ENCODE results near the gene SPOCD1.

DNA sequence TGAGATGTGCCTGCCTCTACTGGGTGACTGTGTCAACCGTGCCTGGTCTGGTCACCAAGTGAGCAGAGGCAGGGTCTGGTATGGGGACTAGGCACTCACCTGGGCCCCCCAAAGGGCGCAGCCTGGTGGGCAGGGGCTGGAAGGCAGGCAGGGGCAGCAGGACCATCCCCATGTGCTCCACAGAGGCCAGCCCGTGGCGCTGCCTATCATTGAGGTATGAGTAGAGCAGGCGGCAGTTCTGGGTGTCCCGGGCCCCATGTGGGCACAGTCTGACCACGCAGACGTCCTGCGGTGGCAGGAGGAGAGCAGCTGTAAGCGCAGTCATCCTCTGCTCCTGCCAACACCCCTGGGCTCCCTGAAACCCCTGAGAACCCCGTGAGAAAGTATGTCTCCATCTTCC lies 23.7 kb downstream of the SPOCD1 start:
- TF ChIP-seq, protein P1, sequence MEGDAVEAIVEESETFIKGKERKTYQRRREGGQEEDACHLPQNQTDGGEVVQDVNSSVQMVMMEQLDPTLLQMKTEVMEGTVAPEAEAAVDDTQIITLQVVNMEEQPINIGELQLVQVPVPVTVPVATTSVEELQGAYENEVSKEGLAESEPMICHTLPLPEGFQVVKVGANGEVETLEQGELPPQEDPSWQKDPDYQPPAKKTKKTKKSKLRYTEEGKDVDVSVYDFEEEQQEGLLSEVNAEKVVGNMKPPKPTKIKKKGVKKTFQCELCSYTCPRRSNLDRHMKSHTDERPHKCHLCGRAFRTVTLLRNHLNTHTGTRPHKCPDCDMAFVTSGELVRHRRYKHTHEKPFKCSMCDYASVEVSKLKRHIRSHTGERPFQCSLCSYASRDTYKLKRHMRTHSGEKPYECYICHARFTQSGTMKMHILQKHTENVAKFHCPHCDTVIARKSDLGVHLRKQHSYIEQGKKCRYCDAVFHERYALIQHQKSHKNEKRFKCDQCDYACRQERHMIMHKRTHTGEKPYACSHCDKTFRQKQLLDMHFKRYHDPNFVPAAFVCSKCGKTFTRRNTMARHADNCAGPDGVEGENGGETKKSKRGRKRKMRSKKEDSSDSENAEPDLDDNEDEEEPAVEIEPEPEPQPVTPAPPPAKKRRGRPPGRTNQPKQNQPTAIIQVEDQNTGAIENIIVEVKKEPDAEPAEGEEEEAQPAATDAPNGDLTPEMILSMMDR (IDR thresholded peaks at IDR 0.05) = no peak
- TF ChIP-seq SIN3A (IDR thresholded peaks at IDR 0.05; ENCODE audit: borderline replicate concordance, insufficient read depth, low read depth, low read length) = no peak

All from Panc1 (cell line).